Stimulated activated naive B cell treated with anti-CD40 and anti-IgM and Interleukin-4, amounts not matched to agents 10 μg/mL and 1 μg/mL and 100 μg/mL, for 72 hours (primary cell): ENCODE measurements around the gene ANKRD30B.
"Not testable (repeated sequence)": the region's sequence is repeated elsewhere in the genome, so short reads cannot be mapped to it uniquely, and the experiment has no call there.

ENCODE experiments used
- ATAC-seq, 2 donors: fragments of 150-1000 bp; cut with Tn5 transposase; replicated peaks; 2 replicates each; pipeline ENCODE4 v1.10.0; 2021; ENCODE audit warnings: moderate library complexity in 1 of 2
- DNase-seq: peaks from one replicate; pipeline ENCODE4 v3.0.0; 2021
- H3K27ac Mint-ChIP-seq: one replicate; pipeline ENCODE4 v1.8.0; 2022; ENCODE audit warnings: mild to moderate bottlenecking, mixed read lengths
- H3K27me3 Mint-ChIP-seq, 2 donors: one replicate each; pipeline ENCODE4 v1.8.0; 2022; ENCODE audit warnings: mixed read lengths in 2 of 2
- H3K36me3 Mint-ChIP-seq, 2 donors: one replicate each; pipeline ENCODE4 v1.8.0; 2022; ENCODE audit warnings: mixed read lengths in 2 of 2, mild to moderate bottlenecking in 1 of 2
- H3K4me1 Mint-ChIP-seq, 2 donors: one replicate each; pipeline ENCODE4 v1.8.0; 2022; ENCODE audit warnings: mixed read lengths in 2 of 2, mild to moderate bottlenecking in 1 of 2
- H3K4me3 Mint-ChIP-seq, 2 donors: one replicate each; pipeline ENCODE4 v1.8.0; 2022; ENCODE audit warnings: mild to moderate bottlenecking in 2 of 2, mixed read lengths in 2 of 2, moderate library complexity in 1 of 2
- H3K9me3 Mint-ChIP-seq, 2 donors: one replicate each; pipeline ENCODE4 v1.8.0; 2022; ENCODE audit warnings: mixed read lengths in 2 of 2, mild to moderate bottlenecking in 1 of 2

The ANKRD30B gene, protein sequence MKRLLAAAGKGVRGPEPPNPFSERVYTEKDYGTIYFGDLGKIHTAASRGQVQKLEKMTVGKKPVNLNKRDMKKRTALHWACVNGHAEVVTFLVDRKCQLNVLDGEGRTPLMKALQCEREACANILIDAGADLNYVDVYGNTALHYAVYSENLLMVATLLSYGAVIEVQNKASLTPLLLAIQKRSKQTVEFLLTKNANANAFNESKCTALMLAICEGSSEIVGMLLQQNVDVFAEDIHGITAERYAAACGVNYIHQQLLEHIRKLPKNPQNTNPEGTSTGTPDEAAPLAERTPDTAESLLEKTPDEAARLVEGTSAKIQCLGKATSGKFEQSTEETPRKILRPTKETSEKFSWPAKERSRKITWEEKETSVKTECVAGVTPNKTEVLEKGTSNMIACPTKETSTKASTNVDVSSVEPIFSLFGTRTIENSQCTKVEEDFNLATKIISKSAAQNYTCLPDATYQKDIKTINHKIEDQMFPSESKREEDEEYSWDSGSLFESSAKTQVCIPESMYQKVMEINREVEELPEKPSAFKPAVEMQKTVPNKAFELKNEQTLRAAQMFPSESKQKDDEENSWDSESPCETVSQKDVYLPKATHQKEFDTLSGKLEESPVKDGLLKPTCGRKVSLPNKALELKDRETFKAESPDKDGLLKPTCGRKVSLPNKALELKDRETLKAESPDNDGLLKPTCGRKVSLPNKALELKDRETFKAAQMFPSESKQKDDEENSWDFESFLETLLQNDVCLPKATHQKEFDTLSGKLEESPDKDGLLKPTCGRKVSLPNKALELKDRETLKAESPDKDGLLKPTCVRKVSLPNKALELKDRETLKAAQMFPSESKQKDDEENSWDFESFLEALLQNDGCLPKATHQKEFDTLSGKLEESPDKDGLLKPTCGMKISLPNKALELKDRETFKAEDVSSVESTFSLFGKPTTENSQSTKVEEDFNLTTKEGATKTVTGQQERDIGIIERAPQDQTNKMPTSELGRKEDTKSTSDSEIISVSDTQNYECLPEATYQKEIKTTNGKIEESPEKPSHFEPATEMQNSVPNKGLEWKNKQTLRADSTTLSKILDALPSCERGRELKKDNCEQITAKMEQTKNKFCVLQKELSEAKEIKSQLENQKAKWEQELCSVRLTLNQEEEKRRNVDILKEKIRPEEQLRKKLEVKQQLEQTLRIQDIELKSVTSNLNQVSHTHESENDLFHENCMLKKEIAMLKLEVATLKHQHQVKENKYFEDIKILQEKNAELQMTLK (N-terminal part only)

DNA sequence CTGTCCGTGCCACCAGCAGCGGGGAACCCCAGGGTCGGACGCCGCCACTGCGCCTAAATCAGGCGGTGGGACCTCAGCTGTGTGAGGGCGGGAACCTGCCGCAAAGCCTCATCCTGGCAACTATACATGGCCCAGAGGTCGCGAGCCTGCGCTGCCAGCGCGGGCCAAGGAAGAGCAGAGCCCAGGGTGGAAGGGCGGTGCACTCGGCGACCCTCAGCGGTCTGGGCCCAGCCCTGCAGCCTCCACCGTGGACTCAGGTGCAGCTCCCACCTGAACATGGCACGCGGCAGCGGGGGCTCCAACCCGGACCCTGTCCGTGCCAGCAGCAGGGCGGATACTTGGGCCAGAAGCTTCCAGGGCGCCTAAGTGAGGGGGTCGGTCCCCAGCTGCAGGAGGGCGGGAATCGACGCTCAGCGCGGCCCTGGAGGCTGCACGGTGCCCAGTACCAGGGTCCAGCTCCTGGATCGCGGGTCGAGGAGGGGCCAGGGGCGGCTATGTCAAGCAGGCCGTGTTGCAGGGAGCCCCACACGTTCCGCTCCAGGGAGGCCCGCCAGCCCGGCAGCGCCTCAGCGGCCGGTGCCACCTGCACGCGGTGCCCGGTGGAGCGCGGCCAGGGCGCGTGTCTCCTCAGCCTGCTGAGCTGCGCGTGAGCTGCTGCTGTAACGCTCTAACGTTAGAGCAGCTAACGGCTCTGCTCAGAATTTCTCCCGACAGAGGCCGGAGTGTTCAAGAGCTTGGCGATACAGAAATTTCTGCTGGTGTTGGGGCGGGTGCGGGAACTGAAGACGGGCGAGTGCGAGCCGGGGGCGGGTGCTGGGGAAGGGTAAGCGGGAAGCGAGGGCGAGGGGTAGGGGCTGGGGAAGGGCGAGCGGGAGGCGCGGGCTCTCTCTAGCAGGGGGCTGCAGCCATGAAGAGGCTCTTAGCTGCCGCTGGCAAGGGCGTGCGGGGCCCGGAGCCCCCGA, at the start of gene ANKRD30B:
Gene ANKRD30B (plus strand): TSS at position 660 of the 962 bp plus-strand sequence. CDS start 248 bp downstream, at position 908.
- Mint-ChIP-seq H3K9me3 (peaks cover 0 to 4% of the 10 kb centered on the region in 2 donors), H3K27ac (no peak within 1 kb of the TSS), H3K27me3 (peaks cover 0 to 4% of the 10 kb centered on the region in 2 donors), H3K36me3 (no peaks in the 10 kb centered on the region), H3K4me3 (peak within 1 kb of the TSS in 1 of 2 donors; percentile 58), H3K4me1 (no peaks in the 10 kb centered on the region)
- no peak for DNase-seq
- peak; percentile 42 to 55 for ATAC-seq

DNA sequence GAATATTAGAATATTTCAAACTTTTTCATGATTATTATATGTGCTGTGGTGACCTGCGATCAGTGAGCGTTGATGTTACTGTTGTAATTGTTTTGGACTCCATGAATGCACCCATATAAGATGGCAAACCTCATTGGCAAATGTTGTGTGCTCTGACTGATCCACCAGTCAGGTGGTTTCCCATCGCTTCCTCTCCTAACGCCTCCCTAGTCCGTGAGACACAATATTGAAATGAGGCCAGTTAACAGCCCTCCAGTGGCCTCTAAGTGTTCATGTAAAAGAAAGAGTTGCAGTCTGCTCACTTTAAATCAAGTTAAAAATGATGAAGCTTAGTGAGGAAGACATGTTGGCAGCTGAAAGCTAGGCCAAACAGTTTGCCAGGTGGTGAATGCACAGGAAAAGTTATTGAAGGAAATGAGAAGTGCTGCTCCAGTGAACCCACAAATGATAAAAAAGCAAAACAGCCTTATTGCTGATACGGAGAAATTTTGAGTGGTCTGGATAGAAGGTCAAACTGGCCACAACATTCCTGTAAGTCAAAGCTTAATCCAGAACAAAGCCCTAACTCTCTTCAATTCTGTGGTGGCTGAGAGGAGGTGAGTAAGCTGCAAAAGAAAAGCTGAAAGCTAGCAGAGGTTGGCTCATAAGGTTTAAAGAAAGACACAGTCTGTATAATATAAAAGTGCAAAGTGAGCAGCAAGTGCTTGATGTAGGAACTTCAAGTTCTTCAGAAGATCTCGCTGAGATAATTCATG, 46.5 kb upstream of the ANKRD30B start:
- not testable (repeated sequence) for H3K36me3 Mint-ChIP-seq, H3K27ac Mint-ChIP-seq, H3K4me1 Mint-ChIP-seq, DNase-seq, ATAC-seq, H3K27me3 Mint-ChIP-seq, H3K9me3 Mint-ChIP-seq, H3K4me3 Mint-ChIP-seq

DNA sequence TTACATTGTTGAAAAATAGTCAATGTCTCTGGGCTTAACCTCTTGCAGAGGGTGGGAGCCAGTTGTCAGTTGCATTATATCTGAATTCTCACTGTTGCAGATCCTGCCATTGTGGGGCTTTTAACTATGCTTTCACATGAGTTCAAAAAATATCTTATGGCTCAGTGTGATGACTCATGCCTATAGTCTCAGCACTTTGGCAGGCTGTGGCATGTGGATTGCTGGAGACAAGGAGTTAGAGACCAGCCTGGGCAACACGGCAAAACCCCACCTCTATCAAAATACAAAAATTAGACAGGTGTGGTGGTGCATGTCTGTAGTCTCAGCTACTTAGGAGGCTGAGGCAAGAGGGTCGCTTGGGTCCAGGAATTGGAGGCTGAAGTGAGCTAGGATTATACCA, 38.2 kb upstream of the ANKRD30B start:
- H3K9me3 Mint-ChIP-seq, ATAC-seq, H3K27ac Mint-ChIP-seq, H3K36me3 Mint-ChIP-seq, H3K4me1 Mint-ChIP-seq, H3K27me3 Mint-ChIP-seq, DNase-seq, H3K4me3 Mint-ChIP-seq: not testable (repeated sequence)

DNA sequence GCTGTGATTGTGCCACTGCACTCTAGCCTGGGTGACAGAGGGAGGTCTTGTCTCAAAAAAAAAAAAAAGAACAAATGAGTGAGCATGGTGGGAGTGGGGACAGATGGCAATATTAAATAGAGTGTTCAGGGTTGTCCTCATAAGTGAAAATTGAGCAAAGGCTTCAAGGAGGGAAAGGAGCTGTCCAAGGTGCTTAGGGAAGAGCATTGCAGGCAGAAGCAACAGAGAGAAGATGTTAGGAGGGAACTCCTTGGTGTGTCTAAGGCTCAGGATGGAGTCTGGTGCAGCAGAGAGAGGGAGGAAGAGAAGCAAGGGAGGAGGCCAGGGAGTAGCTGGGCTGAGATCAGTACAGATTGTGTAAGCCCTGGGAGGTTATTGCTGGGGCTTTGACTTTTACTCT, 26.4 kb upstream of the ANKRD30B start:
- H3K4me1 Mint-ChIP-seq, ATAC-seq, H3K4me3 Mint-ChIP-seq, H3K36me3 Mint-ChIP-seq, H3K27me3 Mint-ChIP-seq, H3K27ac Mint-ChIP-seq, H3K9me3 Mint-ChIP-seq, DNase-seq: not testable (repeated sequence)

DNA sequence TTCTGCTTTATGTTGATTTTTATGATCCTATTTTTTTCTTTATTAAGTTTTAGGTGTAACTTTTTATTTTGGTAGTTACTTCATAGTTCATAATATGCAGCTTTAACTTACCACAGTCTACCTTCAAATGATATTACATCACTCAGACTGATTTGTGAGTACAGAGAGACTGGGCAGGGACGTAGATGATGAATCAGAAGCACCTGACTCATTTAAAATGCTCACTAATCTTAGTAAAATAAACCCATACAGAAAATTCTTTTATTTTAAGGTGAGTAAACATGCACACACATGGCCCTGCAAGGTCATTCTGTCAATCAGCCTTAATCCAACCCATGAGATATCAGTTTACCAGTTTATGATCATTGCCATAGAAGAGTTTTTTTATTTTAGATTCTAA, 8.9 kb upstream of the ANKRD30B start:
- H3K27me3 Mint-ChIP-seq, H3K36me3 Mint-ChIP-seq, H3K9me3 Mint-ChIP-seq, H3K4me3 Mint-ChIP-seq, H3K4me1 Mint-ChIP-seq, H3K27ac Mint-ChIP-seq, ATAC-seq, DNase-seq: not testable (repeated sequence)

DNA sequence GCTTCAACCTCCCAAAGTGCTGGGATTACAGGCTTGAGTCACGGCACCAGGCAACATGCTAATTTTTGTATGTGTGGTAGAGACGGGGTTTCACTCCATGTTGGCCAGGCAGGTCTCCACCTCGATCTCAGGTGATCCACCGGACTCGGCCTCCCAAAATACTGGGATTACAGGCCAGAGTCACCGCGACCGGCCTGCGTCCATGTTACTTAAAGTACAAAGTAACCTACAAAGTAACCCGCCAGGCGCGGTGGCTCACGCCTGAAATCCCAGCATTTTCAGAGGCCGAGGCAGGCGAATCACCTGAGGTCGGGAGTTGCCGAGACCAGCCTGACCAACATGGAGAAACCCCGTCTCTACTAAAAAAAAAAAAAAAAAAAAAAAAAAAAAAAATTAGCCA, 1.1 kb upstream of the ANKRD30B start:
- H3K4me3 Mint-ChIP-seq, result no peak overlapping the region
- DNase-seq, result no peak
- peaks cover 0 to 4% of the 10 kb centered on the region in 2 donors for H3K9me3 Mint-ChIP-seq
- H3K4me1 Mint-ChIP-seq, result no peaks in the 10 kb centered on the region
- H3K27ac Mint-ChIP-seq, result no peak overlapping the region
- peaks cover 0 to 4% of the 10 kb centered on the region in 2 donors for H3K27me3 Mint-ChIP-seq
- ATAC-seq, result no peak
- no peaks in the 10 kb centered on the region for H3K36me3 Mint-ChIP-seq

DNA sequence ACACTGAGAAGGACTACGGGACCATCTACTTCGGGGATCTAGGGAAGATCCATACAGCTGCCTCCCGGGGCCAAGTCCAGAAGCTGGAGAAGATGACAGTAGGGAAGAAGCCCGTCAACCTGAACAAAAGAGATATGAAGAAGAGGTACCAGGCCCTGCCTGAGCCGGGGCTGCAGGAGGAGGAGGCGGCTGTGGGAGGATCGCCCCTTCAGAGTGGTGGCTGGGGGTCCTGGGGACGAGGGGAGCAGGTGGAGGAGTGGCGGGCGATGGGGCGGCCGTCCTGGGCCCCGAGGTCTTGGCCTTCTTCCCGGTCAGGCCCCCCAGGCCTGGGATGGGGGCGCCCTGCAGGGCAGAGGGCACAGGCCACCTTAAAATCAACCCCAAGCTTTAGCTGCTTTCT, 524 bp downstream of the ANKRD30B start:
- no peak for ATAC-seq
- H3K4me3 Mint-ChIP-seq, result no peak overlapping the region
- DNase-seq, result no peak
- peaks cover 0 to 4% of the 10 kb centered on the region in 2 donors for H3K27me3 Mint-ChIP-seq
- H3K27ac Mint-ChIP-seq, result no peak overlapping the region
- H3K4me1 Mint-ChIP-seq, result no peaks in the 10 kb centered on the region
- H3K36me3 Mint-ChIP-seq, result no peaks in the 10 kb centered on the region
- H3K9me3 Mint-ChIP-seq, result peaks cover 0 to 4% of the 10 kb centered on the region in 2 donors

DNA sequence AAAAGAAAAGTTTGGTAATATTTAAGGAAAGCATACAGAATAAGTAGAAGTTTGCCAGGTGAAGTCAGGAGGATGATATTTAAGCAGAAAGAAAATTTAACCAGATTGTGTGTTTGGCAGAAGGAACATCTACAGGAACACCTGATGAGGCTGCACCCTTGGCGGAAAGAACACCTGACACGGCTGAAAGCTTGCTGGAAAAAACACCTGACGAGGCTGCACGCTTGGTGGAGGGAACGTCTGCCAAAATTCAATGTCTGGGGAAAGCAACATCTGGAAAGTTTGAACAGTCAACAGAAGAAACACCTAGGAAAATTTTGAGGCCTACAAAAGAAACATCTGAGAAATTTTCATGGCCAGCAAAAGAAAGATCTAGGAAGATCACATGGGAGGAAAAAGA, 15.6 kb downstream of the ANKRD30B start:
- DNase-seq, H3K4me1 Mint-ChIP-seq, H3K27ac Mint-ChIP-seq, H3K4me3 Mint-ChIP-seq, H3K36me3 Mint-ChIP-seq, ATAC-seq, H3K9me3 Mint-ChIP-seq, H3K27me3 Mint-ChIP-seq: not testable (repeated sequence)

DNA sequence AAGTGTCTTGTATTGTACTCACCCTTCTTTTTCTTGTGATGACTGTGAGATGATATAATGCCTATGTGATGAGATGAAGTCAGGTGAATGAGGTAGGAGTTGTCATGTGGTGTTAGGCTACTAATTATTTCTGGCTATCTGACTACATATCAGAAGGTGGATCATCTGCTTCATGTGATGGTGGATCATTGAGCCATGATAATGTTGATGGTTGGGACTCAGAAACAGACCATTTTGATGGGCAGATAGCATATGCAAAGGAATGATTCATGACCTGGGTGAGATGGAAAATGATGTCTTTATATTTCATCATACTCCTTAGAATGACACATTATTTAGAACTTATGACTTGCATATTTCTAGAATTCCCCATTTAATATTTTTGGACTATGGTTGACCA, 19.5 kb downstream of the ANKRD30B start:
- no peak overlapping the region for H3K27ac Mint-ChIP-seq
- no peaks in the 10 kb centered on the region for H3K9me3 Mint-ChIP-seq
- H3K36me3 Mint-ChIP-seq, result no peaks in the 10 kb centered on the region
- no peak overlapping the region for H3K4me3 Mint-ChIP-seq
- no peaks in the 10 kb centered on the region for H3K27me3 Mint-ChIP-seq
- DNase-seq (no peak), ATAC-seq (no peak)
- no peaks in the 10 kb centered on the region for H3K4me1 Mint-ChIP-seq

DNA sequence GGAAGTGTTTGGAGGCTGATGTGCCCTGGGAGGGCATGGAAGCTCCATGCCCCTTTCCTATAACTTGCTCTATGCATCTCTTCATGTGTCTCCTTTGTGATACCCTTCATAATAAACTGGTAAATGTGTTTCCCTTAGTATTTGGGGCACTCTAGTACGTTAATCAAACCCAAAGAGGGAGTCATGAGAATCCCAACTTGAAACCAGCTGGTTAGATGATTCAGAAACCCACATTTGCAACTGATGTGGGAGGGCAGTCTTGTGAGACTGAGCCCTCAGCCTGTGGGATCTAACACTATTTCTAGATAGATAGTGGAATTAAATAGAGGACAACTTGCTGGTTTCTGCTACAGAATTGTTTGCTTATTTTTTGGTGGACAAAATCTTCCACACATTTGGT, 20.3 kb downstream of the ANKRD30B start:
- Mint-ChIP-seq H3K4me1 (no peaks in the 10 kb centered on the region), H3K4me3 (no peak overlapping the region), H3K9me3 (no peaks in the 10 kb centered on the region), H3K27ac (no peak overlapping the region), H3K36me3 (no peaks in the 10 kb centered on the region), H3K27me3 (no peaks in the 10 kb centered on the region)
- DNase-seq, result no peak
- ATAC-seq, result no peak

DNA sequence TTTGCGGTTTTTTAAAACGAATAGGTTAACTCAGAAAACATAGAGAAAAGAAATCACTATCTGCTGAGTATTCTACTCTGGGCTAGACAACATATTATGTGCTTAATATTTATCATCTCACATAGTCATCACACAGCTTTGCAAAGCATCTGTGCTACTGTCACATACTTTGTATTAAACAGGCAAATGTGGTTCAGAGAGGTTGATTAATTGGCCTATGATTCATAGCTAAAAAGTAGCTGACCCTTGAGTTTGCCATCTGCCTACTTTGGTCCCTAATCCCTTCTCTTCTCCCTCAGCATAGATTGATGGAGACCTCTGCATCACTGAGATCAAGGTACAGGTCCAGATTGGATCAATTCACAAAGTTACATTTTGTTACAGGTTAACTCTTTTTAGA, 21.4 kb downstream of the ANKRD30B start:
- DNase-seq, result no peak
- Mint-ChIP-seq H3K36me3 (no peaks in the 10 kb centered on the region), H3K9me3 (no peaks in the 10 kb centered on the region), H3K27me3 (no peaks in the 10 kb centered on the region), H3K27ac (no peak overlapping the region), H3K4me1 (no peaks in the 10 kb centered on the region), H3K4me3 (no peak overlapping the region)
- no peak for ATAC-seq

DNA sequence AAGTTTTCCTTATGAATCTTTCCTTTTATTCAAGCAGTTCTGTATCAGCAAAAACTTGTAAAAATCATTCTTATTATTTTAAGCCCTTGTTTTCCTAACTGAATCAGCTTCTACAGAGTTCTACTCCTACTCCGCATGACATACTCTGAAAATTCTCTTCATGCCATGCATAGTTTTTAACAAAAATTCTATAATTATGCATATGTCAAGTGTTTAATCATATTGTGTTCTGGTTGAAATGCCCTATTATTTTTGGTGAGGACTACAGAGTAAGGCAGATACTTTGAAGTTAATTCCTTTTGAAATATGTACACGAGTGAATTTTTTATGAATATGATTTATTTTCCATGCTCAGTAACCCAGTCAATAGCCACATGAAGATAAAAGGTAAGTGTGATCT, 28.8 kb downstream of the ANKRD30B start:
- Mint-ChIP-seq H3K4me3 (no peak overlapping the region), H3K4me1 (no peaks in the 10 kb centered on the region), H3K27me3 (no peaks in the 10 kb centered on the region), H3K27ac (no peak overlapping the region), H3K9me3 (no peaks in the 10 kb centered on the region), H3K36me3 (no peaks in the 10 kb centered on the region)
- DNase-seq (no peak), ATAC-seq (no peak)

DNA sequence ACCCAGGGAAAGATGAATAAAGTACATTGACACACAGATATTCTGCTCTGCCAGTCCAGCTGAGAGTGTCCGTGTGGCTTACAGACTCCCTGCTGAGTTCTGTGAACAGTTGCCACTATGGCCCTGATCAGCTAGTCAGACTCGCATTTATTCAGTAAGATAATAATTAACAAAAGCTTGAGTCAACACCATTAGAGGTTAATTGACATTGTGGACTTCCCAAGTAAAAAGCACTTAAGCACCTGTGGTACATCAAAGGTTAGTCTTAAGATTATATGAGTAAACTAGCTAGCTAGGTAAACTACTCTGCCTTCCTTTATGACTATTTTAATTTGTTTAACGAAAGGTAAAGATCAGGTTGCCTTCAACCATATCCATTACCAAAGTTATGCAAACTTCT, 33.7 kb downstream of the ANKRD30B start:
- Mint-ChIP-seq H3K4me1 (no peaks in the 10 kb centered on the region), H3K27me3 (no peaks in the 10 kb centered on the region), H3K27ac (no peak overlapping the region), H3K9me3 (peaks cover 0 to 2% of the 10 kb centered on the region in 2 donors), H3K4me3 (no peak overlapping the region), H3K36me3 (no peaks in the 10 kb centered on the region)
- ATAC-seq (no peak), DNase-seq (no peak)
